Calu3 (cell line): Measurements from ENCODE around the gene GPRIN1. TPM values are rescaled to one million over a fixed set of nuclear protein-coding genes. Genes with fewer than 3 reads are reported as not detected.

Source experiments
- BruUV-seq: library from RNA; stranded (reverse); fragments of 400-500 nt; replicated peaks from 2 replicates; lab custom pipeline; 2021; lab: Mats Ljungman, UMichigan
- CTCF ChIA-PET: fragments of 300-600 bp; sonication (Branson Sonifier 250); formaldehyde crosslinking; loops from one replicate; lab custom pipeline; 2022; ENCODE audit warnings: antibody characterized with exemption; lab: Charles Lee
- DNase-seq: peaks from one replicate; pipeline ENCODE4 v3.0.0; 2022
- H3K27ac Mint-ChIP-seq: one replicate; pipeline ENCODE4 v1.8.0; 2022; ENCODE audit warnings: mixed read lengths; ENCODE audit not compliant: unreplicated experiment
- H3K27me3 Mint-ChIP-seq: one replicate; pipeline ENCODE4 v1.8.0; 2022; ENCODE audit warnings: mixed read lengths; ENCODE audit not compliant: unreplicated experiment
- H3K36me3 Mint-ChIP-seq: one replicate; pipeline ENCODE4 v1.8.0; 2022; ENCODE audit warnings: mild to moderate bottlenecking, moderate library complexity, mixed read lengths; ENCODE audit not compliant: insufficient read depth, unreplicated experiment
- H3K4me1 Mint-ChIP-seq: one replicate; pipeline ENCODE4 v1.8.0; 2022; ENCODE audit warnings: mild to moderate bottlenecking, low read depth, mixed read lengths; ENCODE audit not compliant: unreplicated experiment
- H3K4me3 Mint-ChIP-seq: one replicate; pipeline ENCODE4 v1.8.0; 2022; ENCODE audit warnings: mild to moderate bottlenecking, low read depth, moderate library complexity, mixed read lengths; ENCODE audit not compliant: unreplicated experiment
- H3K9me3 Mint-ChIP-seq: one replicate; pipeline ENCODE4 v1.8.0; 2022; ENCODE audit warnings: low read depth, mixed read lengths; ENCODE audit not compliant: unreplicated experiment
- CTCF ChIP-seq: fragments of 200-600 bp; IDR thresholded peaks from one replicate; pipeline ENCODE4 v1.8.0; 2022; ENCODE audit warnings: antibody characterized with exemption; ENCODE audit not compliant: unreplicated experiment
- intact Hi-C: fragments of 100-400 bp; cut with micrococcal nuclease; formaldehyde crosslinking; loops from one replicate; pipeline ENCODE4 v1.10.0; 2022; ENCODE audit not compliant: unreplicated experiment
- total RNA-seq: library from RNA; stranded (reverse); gene quantifications from 2 replicates; pipeline ENCODE4 v1.2.3, GENCODE V29; 2022

GPRIN1 gene
- total RNA-seq, 1 experiment from 2014 or later: 12.6 TPM

GRCh38 chr5:176621661-176622079, 11.7 kb upstream of the GPRIN1 start:
- intact Hi-C loops: no loop called here
- H3K4me3 Mint-ChIP-seq: no peak overlapping the region
- peaks cover 22% of the 10 kb centered on the region for H3K4me1 Mint-ChIP-seq
- H3K27ac Mint-ChIP-seq: no peak overlapping the region
- TF ChIP-seq CTCF: no peak
- no peaks in the 10 kb centered on the region for H3K9me3 Mint-ChIP-seq
- DNase-seq: no peak
- peaks cover 100% of the 10 kb centered on the region for H3K27me3 Mint-ChIP-seq
- CTCF ChIA-PET: interaction anchor here (0.8 to 1.1 kb wide), 2 partner anchors 8 to 25 kb away, joined by 3 read pairs; partner anchors contain the start of genes EIF4E1B and SNCB
- H3K36me3 Mint-ChIP-seq: peaks cover 7% of the 10 kb centered on the region
- no TSS peak for BruUV-seq

GRCh38 chr5:176620333-176620981, 10.5 kb upstream of the GPRIN1 start:
- H3K4me3 Mint-ChIP-seq: peak overlapping the region; percentile 65
- no TSS peak for BruUV-seq
- CTCF ChIA-PET: no interaction called here

GRCh38 chr5:176619569-176620332, 9.8 kb upstream of the GPRIN1 start:
- Mint-ChIP-seq H3K36me3 (peaks cover 7% of the 10 kb centered on the region), H3K4me1 (peaks cover 23% of the 10 kb centered on the region), H3K9me3 (no peaks in the 10 kb centered on the region), H3K4me3 (peak overlapping the region; percentile 65), H3K27ac (no peak overlapping the region), H3K27me3 (peaks cover 96% of the 10 kb centered on the region)
- peak; percentile 11 for TF ChIP-seq CTCF
- BruUV-seq: no TSS peak
- DNase-seq: no peak
- CTCF ChIA-PET: no interaction called here
- intact Hi-C loops: loop anchor here (10.0 kb wide), 1 partner anchor 205 kb away; the partner anchor contains the start of gene CLTB

More at GRCh38 chr5:176620333-176620981, 10.5 kb upstream of the GPRIN1 start:
- Mint-ChIP-seq H3K36me3 (peaks cover 7% of the 10 kb centered on the region), H3K27ac (no peak overlapping the region), H3K4me1 (peaks cover 16% of the 10 kb centered on the region), H3K9me3 (no peaks in the 10 kb centered on the region), H3K27me3 (peaks cover 100% of the 10 kb centered on the region)
- no peak for DNase-seq
- TF ChIP-seq CTCF: no peak
- intact Hi-C loops: no loop called here

GRCh38 chr5:176619203-176619568, 9.2 kb upstream of the GPRIN1 start:
- peaks cover 7% of the 10 kb centered on the region for H3K36me3 Mint-ChIP-seq
- BruUV-seq: no TSS peak
- CTCF ChIA-PET: interaction anchor here (0.6 kb wide), 1 partner anchor 64 kb away, joined by 3 read pairs; no protein-coding TSS in a partner anchor
- H3K27ac Mint-ChIP-seq: no peak overlapping the region
- intact Hi-C loops: loop anchor here (10.0 kb wide), 1 partner anchor 204 kb away; the partner anchor contains the start of gene CLTB
- H3K4me3 Mint-ChIP-seq: peak overlapping the region; percentile 65
- H3K9me3 Mint-ChIP-seq: no peaks in the 10 kb centered on the region
- TF ChIP-seq CTCF: peak; percentile 23
- H3K4me1 Mint-ChIP-seq: peaks cover 29% of the 10 kb centered on the region
- DNase-seq: peak; percentile 86
- H3K27me3 Mint-ChIP-seq: peaks cover 90% of the 10 kb centered on the region
